ENCODE measurements around the gene PTCD2.

- TF ChIP-seq POLR2AphosphoS5 (IDR thresholded peaks at IDR 0.05; ENCODE audit: borderline replicate concordance, low read depth, low read length) (no peak), EZH2 (IDR thresholded peaks at IDR 0.05) (no peak), FOXP2 (optimal IDR thresholded peaks at IDR 0.05; ENCODE audit: control extremely low read depth, extremely low read length, insufficient read depth) (no peak)
These were observed 27.8 kb upstream of the PTCD2 start for GRCh38 chr5:72292411-72292810.

Measured in SK-N-MC (cell line).